GM12865 (cell line): Measurements from ENCODE around the gene AHI1.
A peak's percentile ranks its signal among the peaks of the same experiment; 100 is the strongest.

ENCODE experiments used
- DNase-seq: peaks from one replicate; pipeline ENCODE4 v3.0.0; 2010; ENCODE audit warnings: low read depth
- H3K4me3 ChIP-seq: 2 replicates; pipeline ENCODE4 v1.5.1; 2011; ENCODE audit warnings: mild to moderate bottlenecking, low read depth, low read length, control low read depth
- CTCF ChIP-seq: IDR thresholded peaks from 2 replicates; pipeline ENCODE4 v1.5.1; 2011; ENCODE audit warnings: low read length, control low read depth, low read depth, inconsistent platforms; ENCODE audit not compliant: insufficient read depth; ENCODE audit errors: missing control alignments

Gene AHI1

GRCh38 chr6:135497412-135498184, at the start of gene AHI1:
TSS of gene AHI1 (minus strand) at chr6:135497740. CDS start at chr6:135492237, 5,503 bp downstream.
- H3K4me3 ChIP-seq: peak within 1 kb of the TSS; percentile 98
- peak; percentile 96 for DNase-seq
- TF ChIP-seq CTCF: no peak

GRCh38 chr6:135546680-135547418, 49.3 kb upstream of the AHI1 start:
- no peak overlapping the region for H3K4me3 ChIP-seq
- no peak for TF ChIP-seq CTCF
- DNase-seq: no peak

GRCh38 chr6:135546206-135546605, 48.7 kb upstream of the AHI1 start:
- no peak for DNase-seq
- no peak for TF ChIP-seq CTCF
- no peak overlapping the region for H3K4me3 ChIP-seq

GRCh38 chr6:135540207-135540840, 42.8 kb upstream of the AHI1 start:
- no peak overlapping the region for H3K4me3 ChIP-seq
- peak; percentile 15 for DNase-seq
- TF ChIP-seq CTCF: peak; percentile 9

- DNase-seq: no peak
- H3K4me3 ChIP-seq: no peak overlapping the region
- no peak for TF ChIP-seq CTCF
These were observed 40.3 kb upstream of the AHI1 start for GRCh38 chr6:135537741-135538301.

GRCh38 chr6:135535989-135536414, 38.5 kb upstream of the AHI1 start:
- peak; percentile 52 for TF ChIP-seq CTCF
- peak; percentile 35 for DNase-seq
- H3K4me3 ChIP-seq: no peak overlapping the region
